Stimulated activated CD4-positive, alpha-beta T cell treated with anti-CD3 and anti-CD28 coated beads, Interleukin-12 subunit alpha, Interleukin-12 subunit beta, amount 100 ng/mL, for 48 hours (primary cell): ENCODE results near the gene HTT.

Source experiments
- DNase-seq, 3 donors: peaks; one replicate each; pipeline ENCODE4 v3.0.0-alpha.2; 2020; ENCODE audit warnings: low read depth in 2 of 3, low spot score in 1 of 3

The HTT gene

DNA sequence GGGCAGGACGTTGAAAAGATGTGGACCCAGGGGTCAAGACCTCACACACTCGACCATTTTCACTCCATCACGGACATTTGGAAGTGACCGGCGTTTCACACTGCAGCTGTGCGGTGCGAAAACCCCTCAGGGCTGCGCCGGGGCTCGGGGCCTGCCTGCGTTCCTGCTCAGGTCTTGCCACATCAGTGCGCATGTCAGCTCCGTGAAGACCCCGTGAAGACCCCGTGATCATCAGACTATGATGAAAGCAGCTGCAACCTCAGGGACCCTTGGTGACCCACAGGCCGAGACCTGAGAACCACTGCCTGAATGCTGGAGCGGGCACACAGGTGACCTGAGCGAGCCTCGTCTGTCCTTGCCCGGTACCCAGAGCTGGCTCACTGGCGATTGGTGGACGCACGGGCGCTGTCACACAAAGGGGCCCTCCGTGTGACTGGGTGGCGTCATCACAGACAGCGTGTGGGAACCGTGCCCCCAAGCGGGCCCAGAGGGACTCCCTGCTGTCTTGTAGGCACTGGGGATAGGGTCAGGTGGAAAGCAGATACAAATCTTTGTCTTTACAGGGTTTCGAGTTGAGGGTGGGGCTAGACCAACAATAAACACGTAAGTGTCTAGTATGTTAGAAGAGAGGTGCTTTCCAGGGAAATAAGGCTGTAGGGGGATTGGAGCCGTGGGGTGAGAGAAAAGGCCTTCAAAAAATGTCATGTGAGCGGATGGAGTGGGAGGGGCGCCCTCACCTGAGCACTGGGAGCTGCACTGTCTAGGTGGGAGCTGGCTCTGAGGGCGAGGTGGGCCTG, 187.1 kb downstream of the HTT start:
- no peak for DNase-seq

- DNase-seq: no peak
Observed at GRCh38 chr4:3262208-3263052, 187.9 kb downstream of the HTT start.

GRCh38 chr4:3263053-3263875, 188.8 kb downstream of the HTT start:
- no peak for DNase-seq

GRCh38 chr4:3263876-3264193, 189.4 kb downstream of the HTT start:
- no peak for DNase-seq

DNA sequence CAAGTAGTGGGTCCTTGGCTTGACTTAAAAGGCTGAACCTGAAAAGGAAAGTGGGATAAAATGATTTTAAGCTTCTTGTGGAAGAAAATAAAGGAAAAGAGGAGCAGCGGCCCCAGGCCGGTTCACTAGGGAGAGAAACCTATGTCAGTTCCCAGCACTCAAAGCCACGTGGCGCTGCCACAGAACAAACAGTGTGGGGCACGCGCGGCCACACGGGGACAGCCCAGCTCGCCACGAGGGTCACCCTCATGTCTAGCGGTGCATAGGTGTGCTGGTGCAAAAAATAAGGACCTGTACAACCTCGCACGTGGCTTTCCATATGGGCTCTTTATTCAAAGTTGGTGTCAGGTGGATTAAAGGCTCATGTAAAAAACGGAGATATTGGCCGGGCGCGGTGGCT, 191.6 kb downstream of the HTT start:
- DNase-seq: no peak

DNA sequence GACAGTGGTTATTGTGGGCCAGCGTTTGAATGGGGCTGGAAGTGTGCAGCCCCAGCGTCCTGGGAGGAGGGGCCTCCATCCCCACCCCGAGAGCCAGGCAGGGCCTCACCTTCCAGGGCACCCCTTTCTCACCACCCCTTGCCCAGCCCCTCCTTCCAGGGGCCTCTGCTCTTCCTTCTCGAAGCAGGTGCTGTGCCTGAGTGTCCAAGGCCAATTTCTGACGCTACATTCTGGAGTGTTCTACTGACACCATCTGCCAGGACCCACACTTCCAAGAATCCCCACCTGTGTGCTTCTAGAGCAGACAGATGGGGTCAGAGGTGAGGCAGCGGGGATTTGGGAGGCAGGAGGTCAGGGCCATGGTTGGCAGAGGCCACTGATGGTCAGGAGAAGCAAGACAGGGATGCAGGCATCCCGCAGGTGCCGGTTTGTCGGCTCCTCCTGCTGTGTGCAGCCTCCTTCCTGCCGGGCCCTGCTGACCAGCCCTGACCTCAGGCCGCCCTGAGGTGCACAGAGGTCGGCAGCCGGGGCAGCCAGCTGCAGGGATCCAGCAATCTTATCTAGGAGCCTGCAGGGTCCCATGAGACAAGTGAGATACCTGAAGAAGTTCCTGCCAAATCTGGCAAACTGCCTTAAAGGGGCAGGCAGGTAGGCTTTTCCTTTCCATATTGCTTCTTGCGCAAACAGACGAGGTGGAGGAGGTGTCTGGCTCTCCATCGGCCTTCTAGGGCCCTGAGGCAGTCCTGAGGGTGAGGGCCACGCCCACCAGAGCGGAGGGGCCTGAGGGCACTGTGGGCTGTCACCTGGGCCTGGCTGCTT, 193.3 kb downstream of the HTT start:
- no peak for DNase-seq

DNA sequence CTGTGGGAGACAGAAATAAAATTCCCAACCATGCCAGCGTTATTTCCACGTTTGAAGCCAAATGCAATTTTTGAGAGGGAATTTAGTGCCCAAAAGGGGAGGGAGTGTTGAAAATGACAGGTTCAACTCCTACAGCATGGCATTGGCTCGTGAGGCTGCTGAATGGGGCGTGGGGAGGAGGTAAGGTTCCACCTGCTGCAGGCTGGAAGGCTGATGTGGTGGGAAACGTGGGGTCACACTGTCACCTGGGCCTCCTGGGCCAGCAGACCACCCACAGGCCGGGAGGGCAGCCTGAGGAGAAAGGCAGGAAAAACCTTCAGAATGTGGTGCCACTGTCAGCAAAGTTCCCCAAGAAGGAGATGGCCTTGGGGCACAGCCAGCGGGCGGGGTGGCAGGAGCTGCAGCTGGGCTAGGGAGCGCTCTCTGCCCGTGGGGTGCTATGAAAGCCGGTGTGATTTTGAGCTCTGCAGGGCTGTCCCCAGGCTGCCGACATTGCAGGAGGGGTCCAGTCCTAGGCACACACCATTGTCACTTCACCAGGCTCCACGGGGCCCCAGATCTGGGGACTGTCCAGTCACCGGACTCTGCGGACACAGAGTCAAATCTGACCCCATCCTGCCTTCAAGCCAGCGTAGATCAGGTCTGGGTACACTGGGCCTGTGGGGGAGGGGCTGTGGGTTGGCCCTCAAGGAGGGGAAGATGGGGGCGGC, 194.1 kb downstream of the HTT start:
- DNase-seq: no peak

GRCh38 chr4:3269105-3269927, 194.8 kb downstream of the HTT start:
- DNase-seq: no peak

DNA sequence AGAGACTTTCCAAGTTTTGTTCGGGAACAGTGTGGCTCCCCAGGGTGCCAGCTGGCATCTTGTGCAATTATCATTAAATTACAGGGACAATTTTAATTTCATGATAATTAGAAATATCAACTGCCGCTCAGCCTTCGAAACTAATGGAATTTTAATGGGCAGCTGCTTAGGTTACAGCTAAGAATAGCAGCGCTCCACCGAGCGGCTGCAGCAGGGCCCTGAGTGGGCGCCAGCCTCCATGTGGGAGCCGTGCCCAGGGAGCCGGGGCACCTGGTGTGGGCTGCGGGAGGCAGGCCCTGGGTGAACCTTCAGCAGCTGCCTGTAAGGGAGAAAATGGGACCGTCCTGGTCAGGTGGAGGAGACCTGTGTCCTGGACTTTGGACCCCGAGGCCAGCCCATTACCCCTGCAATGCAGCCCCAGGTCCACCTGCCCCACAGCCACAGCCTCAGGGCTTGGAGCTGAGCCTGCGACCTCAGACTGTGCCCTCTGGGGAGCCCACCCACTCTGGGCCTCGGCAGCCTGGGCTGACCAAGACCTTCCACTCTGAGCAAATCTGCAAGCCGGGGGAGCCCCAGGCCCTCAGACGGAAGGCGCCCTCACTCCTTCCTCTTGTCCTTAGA, 195.6 kb downstream of the HTT start:
- no peak for DNase-seq

GRCh38 chr4:3271131-3271530, 196.7 kb downstream of the HTT start:
- no peak for DNase-seq

GRCh38 chr4:3276986-3277385, 202.5 kb downstream of the HTT start:
- no peak for DNase-seq

GRCh38 chr4:3280466-3280865, 206.0 kb downstream of the HTT start:
- DNase-seq: no peak

DNA sequence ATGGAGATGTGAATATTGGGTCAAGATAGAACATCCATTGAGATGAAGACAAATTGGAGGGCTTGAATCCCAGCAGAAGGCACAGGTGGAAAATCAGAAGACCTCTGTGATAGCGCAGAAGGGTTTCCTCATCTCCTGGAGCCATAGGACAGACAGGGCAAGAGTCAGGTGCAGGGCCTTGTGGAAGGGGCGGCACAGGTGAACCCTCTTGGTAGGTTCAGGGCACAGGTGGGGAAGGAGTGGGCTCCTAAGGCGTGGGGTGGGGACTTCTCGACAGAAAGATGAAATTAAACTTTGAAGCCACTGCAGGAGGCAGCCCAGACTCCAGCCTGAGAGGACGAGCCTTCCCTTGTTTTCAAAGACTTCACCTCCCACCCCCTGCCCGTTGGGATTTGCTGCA, 209.0 kb downstream of the HTT start:
- no peak for DNase-seq

DNA sequence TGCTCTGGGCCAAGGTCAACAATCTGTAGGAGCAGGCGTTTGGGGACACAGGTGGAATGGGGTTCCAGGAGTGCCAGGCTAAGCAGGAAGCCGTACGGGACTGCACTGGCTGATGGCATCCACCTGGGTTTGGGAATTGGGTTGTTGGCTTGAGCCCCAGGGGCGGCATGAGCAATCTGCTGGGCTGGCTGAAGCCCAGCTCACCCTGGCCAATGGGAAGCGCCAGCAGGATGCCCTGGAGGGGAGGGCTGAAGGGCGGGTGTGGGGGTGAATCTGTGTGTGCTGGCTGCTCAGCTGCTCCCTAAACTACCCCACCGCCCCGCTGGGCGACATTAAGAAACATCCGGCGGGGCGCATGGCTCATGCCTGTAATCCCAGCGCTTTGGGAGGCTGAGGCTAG, 209.4 kb downstream of the HTT start:
- no peak for DNase-seq

- no peak for DNase-seq
Observed at GRCh38 chr4:3284734-3285557, 210.5 kb downstream of the HTT start.

DNA sequence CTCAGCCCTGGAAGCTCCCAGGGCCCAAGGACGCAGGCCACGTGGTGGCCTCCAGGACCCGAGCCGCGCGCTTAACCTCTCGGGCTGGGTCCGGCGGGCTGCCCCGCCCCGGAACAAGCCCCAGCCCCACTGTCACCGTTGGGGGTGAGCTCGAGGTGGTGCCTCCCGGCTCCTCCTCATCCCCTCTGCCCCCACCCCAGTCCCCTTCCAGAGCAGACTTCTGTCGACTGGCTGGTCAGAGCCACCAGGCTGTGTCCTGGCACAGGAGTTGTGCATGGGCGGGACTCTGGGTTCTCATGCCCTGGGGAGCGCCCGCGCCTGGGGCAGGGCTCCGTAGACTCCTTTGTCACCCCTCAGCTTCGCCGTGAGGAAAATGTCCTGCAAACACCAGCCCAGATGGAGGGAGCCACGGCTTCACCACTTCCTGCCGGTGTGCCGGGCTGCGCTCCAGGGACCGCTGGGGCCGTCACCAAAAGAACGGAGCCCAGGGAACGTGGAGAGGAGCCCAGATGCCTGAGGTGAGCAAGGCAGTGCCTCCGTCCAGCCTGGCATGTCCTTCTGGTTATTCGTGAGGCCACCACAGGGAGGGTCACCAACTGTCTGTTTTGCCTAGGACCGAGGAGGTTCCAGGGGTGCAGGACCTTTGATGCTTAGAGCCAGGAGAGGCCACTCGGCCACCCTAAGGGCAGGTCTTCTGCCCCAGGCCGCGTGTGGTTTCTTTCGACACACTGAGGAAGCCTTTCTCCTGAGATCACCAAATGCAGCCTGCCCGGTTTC, 211.3 kb downstream of the HTT start:
- DNase-seq: no peak
